Measurements from ENCODE around the gene C6orf163. TPM values are rescaled to one million over a fixed set of nuclear protein-coding genes. Genes with fewer than 3 reads are reported as not detected.

The C6orf163 gene
- total and polyA plus RNA-seq, 10 of the 15 experiments (the other 5 are each of a cell fraction or from before 2014, with no cell fraction given): 0.56 to 3.7 (median 1.2) TPM

DNA sequence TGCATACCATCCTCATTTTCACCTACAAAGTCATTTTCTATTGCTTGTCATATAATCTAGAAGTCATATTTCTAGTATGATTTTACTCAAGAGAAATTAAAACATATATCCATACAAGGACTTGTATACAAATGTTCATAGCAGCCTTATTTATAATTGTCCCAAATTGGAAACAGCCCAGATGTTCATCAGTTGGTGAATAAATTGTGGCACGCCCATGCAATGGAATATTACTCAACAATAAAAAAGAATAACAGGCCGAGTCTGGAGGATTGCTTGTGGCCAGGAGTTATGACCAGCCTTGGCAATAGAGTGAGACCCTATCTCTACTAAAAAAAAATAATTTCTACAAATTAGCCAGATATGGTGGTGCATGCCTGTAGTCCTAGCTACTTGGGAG lies 28.8 kb downstream of the C6orf163 start:
- H3K27ac ChIP-seq (ENCODE audit: control insufficient read depth, insufficient read depth): no peak overlapping the region
- in situ Hi-C loops (cut with MboI) (no loop called here), intact Hi-C loops (cut with micrococcal nuclease; ENCODE audit: unreplicated experiment) (no loop called here)
- no peaks in the 10 kb centered on the region for H3K4me1 ChIP-seq (ENCODE audit: control insufficient read depth, insufficient read depth, low read length)
- no peaks in the 10 kb centered on the region; the same call in 2 of the 3 replicates for H3K9me3 ChIP-seq (replicated peaks; ENCODE audit: control insufficient read depth, insufficient read depth, low read length)
- POLR2A ChIA-PET: no interaction called here
- no peaks in the 10 kb centered on the region for H3K79me2 ChIP-seq (ENCODE audit: control insufficient read depth, insufficient read depth, low read length)
- H4K20me1 ChIP-seq (ENCODE audit: control insufficient read depth, insufficient read depth): no peaks in the 10 kb centered on the region
- H3K4me2 ChIP-seq (ENCODE audit: control insufficient read depth, insufficient read depth): no peak overlapping the region
- ATAC-seq (no peak), DNase-seq (ENCODE audit: low read depth, low spot score) (no peak), FAIRE-seq (no peak)
- H3K9ac ChIP-seq (ENCODE audit: control insufficient read depth, insufficient read depth, low read length): no peak overlapping the region
- no peaks in the 10 kb centered on the region for H3K27me3 ChIP-seq (replicated peaks in 1 of 2; ENCODE audit: control insufficient read depth in 2 of 2, insufficient read depth in 2 of 2, low read length in 1 of 2)
- TF ChIP-seq, protein P1, sequence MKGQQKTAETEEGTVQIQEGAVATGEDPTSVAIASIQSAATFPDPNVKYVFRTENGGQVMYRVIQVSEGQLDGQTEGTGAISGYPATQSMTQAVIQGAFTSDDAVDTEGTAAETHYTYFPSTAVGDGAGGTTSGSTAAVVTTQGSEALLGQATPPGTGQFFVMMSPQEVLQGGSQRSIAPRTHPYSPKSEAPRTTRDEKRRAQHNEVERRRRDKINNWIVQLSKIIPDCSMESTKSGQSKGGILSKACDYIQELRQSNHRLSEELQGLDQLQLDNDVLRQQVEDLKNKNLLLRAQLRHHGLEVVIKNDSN (IDR thresholded peaks at IDR 0.05; ENCODE audit: borderline replicate concordance, extremely low read length, insufficient read depth, low read depth, low read length): no peak
- no peak for TF ChIP-seq TAF1 (IDR thresholded peaks at IDR 0.05; ENCODE audit: borderline replicate concordance, low read depth, low read length)
- TF ChIP-seq EED (IDR thresholded peaks at IDR 0.05; ENCODE audit: low read depth): no peak
- TF ChIP-seq ASH2L (IDR thresholded peaks at IDR 0.05; ENCODE audit: borderline replicate concordance, low read depth): no peak
- TF ChIP-seq, protein P2, sequence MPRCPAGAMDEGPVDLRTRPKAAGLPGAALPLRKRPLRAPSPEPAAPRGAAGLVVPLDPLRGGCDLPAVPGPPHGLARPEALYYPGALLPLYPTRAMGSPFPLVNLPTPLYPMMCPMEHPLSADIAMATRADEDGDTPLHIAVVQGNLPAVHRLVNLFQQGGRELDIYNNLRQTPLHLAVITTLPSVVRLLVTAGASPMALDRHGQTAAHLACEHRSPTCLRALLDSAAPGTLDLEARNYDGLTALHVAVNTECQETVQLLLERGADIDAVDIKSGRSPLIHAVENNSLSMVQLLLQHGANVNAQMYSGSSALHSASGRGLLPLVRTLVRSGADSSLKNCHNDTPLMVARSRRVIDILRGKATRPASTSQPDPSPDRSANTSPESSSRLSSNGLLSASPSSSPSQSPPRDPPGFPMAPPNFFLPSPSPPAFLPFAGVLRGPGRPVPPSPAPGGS (IDR thresholded peaks at IDR 0.05; ENCODE audit: borderline replicate concordance, insufficient read depth, low read depth, low read length, poor library complexity, severe bottlenecking): no peak
- no peak for TF ChIP-seq BMI1 (IDR thresholded peaks at IDR 0.05; ENCODE audit: borderline replicate concordance)
- no peak for TF ChIP-seq IRF4 (IDR thresholded peaks at IDR 0.05; ENCODE audit: low read depth, low read length)
- TF ChIP-seq KAT2A (conservative IDR thresholded peaks at IDR 0.05; ENCODE audit: control insufficient read depth, low read depth, low read length): no peak
- no peak for TF ChIP-seq BHLHE40 (IDR thresholded peaks at IDR 0.05; ENCODE audit: borderline replicate concordance in 1 of 2, low read depth in 2 of 2, low read length in 1 of 2)
- TF ChIP-seq, protein P3, sequence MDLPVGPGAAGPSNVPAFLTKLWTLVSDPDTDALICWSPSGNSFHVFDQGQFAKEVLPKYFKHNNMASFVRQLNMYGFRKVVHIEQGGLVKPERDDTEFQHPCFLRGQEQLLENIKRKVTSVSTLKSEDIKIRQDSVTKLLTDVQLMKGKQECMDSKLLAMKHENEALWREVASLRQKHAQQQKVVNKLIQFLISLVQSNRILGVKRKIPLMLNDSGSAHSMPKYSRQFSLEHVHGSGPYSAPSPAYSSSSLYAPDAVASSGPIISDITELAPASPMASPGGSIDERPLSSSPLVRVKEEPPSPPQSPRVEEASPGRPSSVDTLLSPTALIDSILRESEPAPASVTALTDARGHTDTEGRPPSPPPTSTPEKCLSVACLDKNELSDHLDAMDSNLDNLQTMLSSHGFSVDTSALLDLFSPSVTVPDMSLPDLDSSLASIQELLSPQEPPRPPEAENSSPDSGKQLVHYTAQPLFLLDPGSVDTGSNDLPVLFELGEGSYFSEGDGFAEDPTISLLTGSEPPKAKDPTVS (IDR thresholded peaks at IDR 0.05; ENCODE audit: low read depth, low read length): no peak
- TF ChIP-seq TCF7 (IDR thresholded peaks at IDR 0.05; ENCODE audit: borderline replicate concordance): no peak
- TF ChIP-seq EP300 (IDR thresholded peaks at IDR 0.05; ENCODE audit: borderline replicate concordance in 1 of 2, control insufficient read depth in 1 of 2, low read depth in 2 of 2, low read length in 2 of 2): no peak
- H3K4me3 ChIP-seq: no peak overlapping the region
- SMC1A ChIA-PET (ENCODE audit: uncharacterized antibody, unreplicated experiment): no interaction called here
- CTCF ChIA-PET: no interaction called here
- no peaks in the 10 kb centered on the region for H3K36me3 ChIP-seq (ENCODE audit: control insufficient read depth in 2 of 2, insufficient read depth in 2 of 2, low read length in 1 of 2)
- RAD21 ChIA-PET (ENCODE audit: unreplicated experiment): no interaction called here
- WGBS (ENCODE audit: insufficient coverage, insufficient replicate concordance, low lambda C conversion rate, missing lambda C conversion rate): 79% methylated on average over 2 of the region's 2 CpGs
- BruUV-seq (replicated peaks): no TSS peak
- H2AFZ ChIP-seq (ENCODE audit: control insufficient read depth, low read depth, low read length): no peak overlapping the region
